SW 1271 (cell line): ENCODE results near the gene RBM10.
A peak's percentile ranks its signal among the peaks of the same experiment; 100 is the strongest.

Source experiments
- DNase-seq, 2 experiments: peaks; one replicate each; lab custom pipeline; 2025; lab: John Stamatoyannopoulos, UW

The RBM10 gene

DNA sequence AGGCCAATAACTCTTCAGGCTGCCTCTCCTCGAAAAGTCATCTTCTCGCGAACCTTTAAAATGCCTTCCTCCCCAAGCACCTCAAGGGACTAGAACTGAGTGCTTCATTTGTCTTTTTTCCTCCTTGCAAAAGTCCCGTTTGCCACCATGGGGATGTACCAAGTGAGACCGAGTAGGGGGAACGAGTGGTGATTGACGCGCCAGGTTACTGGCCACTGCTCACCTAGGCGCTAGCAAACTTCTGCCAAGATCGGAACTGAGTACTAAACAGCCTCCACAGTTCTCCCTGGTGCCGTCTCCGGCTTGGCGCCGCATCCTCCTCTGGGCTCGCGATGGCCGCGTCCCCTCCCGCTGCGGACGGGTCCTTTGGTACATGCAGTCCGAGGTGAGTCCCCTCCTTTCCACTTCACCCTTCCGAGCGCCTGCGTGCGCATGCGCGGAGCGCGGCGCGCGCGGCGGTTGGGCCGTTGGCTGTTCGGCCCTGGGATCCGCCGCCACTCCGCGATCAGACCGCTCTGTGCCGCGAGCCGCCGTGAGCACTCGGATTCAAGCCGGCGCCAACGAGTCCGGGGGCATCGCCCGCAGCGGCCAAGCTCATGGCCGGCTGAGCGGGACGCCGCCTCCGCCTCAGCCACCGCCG, 73.4 kb downstream of the RBM10 start, which contains the start of gene CDK16:
Gene CDK16, plus strand, starts transcription at position 402 of the 640 bp plus-strand sequence. CDS start 4,877 bp downstream, outside the sequence.
- DNase-seq, result peak; percentile 7 to 49

DNA sequence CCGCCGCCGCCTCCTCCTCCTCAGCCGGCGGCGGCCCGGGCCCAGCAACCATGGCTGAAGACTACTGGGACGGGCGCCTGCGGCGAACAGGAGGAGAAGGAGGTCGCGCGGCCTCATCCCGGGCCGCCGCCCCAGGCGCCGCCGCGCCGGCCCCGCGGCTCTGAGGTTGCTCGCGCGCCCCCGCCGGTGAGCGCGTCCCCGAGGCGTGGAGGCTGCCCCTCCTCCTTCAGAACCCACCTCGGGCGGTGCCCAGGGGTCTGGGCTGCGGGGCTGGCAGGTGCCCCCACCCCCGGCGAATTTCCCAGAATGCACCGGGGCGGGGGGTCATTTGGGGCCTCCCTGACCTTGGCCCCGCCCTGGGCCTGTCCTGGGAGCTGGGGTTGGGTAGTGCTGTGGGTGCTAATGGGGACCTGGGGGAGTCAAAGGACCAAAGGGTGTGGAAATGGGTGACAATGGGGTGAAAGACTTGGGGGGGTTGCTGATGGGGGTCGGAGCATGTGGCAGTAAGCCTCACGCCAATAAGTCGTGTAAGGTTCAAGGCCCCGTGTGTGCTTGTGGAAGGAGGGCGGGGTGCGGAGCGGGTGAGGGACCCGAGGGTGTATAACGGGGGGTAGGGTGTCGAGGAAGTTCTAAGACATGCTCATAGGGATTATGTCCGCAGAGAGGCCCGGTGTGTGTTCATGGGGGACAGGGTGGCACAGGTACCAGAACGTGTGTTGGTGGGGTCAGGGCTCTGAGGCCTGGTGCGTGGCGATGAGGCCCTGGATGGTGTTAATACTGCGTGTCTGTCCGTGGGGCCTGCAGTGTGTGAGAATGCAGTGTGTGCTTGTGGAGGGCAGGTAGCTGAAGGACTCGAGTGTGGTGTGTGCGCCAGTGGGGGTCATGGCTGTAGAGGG, 74.1 kb downstream of the RBM10 start:
- DNase-seq, result no peak

DNA sequence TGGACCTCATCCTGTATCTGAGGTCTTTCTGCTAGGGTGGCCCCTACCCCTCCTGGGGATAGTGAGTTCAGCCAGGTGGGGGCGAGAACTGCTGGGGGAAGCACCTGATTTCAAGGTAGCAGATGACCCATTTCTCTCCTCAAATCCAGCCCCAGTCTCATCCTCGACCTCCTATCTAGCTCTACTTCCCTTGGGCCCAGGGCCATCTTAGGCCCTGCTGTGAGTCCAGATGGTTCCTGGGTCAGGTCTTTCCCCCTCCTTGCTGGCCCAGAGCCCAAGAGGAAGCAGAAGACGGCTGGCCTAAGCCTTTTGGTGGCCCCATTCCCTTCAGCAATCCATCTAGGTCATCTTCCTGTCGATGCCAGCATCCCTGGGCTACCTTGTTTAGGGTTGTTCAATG, 76.7 kb downstream of the RBM10 start:
- DNase-seq, result no peak

DNA sequence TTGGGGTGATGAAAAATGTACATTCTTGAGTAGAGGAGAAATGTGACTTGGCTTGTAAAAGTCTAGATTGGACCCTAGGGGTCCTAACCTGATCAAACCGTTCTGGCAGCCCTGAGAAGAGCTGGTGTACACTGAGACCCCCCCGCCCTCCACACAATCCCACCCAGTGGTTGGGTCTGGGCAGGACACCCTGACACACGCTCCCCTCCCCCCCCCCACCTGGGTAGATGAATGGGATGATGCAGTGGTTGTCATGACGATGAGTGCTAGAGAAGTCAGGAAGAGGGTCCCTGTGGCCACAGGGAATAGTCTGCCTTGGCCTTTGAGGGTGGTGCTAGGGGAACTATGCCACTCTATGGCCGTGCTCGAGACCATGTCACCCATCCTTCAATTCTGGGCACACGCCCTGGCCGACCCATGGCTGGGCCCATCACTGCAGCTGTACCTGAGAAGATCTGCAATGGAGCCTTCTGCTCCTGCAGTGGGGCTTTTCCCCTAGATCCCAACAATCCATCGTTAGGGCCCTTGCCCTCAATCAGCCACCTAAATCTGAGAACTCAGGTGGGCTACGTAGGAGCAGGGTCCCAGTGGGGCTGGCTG, 77.8 kb downstream of the RBM10 start:
- no peak for DNase-seq

DNA sequence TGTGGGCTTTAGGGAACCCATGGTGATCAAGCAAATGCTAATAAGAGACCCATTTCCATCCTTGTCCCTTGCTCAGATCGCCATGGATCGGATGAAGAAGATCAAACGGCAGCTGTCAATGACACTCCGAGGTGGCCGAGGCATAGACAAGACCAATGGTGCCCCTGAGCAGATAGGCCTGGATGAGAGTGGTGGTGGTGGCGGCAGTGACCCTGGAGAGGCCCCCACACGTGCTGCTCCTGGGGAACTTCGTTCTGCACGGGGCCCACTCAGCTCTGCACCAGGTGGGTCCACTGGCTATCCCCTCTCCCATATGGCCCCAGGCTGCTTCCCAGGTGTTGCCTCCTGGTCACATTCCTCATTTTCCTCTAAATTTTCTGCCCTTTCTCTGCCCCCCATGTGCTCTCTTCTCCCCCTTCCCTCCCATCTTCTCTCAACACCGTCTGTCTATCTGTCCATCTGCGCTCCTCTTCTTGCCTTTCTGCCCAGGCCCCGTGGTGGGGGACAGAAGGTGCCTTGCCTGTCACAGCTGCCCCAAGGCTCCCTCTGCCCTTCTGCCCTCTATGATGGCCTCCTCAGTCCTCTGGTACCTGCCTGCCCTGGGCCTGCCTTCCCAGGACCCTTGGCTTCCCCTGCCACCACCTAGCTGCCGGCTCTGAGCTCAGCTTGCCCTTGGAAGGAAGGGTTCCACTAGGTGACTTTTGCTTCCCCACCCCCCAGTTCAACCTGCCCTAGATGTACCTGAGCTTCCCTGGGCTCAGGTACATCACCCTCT, 78.6 kb downstream of the RBM10 start:
- no peak for DNase-seq

DNA sequence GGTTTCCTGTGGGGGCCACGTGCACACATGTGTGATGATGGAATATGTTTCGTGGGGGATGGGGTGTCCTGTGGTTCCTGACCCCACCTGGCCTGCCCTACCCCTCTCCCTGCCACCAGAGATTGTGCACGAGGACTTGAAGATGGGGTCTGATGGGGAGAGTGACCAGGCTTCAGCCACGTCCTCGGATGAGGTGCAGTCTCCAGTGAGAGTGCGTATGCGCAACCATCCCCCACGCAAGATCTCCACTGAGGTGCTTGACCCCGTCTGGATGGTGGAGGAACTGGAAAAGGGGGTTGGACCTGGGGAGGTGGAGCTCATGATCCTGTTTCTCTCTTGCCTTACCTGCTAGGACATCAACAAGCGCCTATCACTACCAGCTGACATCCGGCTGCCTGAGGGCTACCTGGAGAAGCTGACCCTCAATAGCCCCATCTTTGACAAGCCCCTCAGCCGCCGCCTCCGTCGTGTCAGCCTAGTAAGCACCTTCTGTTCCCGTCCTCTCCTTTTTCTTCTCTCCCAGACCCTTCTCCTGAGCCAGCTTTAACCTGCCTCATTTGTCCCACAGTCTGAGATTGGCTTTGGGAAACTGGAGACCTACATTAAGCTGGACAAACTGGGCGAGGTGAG, 79.4 kb downstream of the RBM10 start:
- DNase-seq, result no peak

DNA sequence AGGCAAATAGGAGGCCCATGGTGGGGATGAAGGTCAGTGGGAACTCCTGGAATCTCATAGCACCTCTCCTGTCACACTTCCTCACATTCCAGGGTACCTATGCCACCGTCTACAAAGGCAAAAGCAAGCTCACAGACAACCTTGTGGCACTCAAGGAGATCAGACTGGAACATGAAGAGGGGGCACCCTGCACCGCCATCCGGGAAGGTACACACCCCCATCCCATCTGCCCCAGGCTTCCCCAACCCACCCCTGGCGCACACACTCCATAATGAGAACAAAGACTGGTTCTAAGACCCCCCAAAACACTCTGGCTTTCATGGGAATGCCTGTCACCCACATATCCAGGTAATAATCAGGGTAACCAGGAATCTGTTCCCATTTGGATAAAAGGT, 79.9 kb downstream of the RBM10 start:
- DNase-seq, result no peak

DNA sequence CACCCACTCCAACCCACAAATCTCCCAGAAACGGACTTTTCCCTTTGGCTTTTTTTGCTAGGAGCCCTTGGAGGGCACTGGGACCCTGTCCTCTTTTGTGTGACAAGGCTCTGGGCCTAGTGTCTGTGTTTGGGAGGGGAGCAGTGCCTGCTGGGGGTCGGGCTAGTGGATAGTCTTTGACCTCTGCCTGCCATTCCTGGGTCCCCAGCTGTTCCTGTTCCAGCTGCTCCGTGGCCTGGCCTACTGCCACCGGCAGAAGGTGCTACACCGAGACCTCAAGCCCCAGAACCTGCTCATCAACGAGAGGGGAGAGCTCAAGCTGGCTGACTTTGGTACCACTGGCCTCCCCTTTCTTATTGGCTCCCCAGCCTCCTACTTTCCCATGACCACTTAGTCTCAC, 81.0 kb downstream of the RBM10 start:
- no peak for DNase-seq

DNA sequence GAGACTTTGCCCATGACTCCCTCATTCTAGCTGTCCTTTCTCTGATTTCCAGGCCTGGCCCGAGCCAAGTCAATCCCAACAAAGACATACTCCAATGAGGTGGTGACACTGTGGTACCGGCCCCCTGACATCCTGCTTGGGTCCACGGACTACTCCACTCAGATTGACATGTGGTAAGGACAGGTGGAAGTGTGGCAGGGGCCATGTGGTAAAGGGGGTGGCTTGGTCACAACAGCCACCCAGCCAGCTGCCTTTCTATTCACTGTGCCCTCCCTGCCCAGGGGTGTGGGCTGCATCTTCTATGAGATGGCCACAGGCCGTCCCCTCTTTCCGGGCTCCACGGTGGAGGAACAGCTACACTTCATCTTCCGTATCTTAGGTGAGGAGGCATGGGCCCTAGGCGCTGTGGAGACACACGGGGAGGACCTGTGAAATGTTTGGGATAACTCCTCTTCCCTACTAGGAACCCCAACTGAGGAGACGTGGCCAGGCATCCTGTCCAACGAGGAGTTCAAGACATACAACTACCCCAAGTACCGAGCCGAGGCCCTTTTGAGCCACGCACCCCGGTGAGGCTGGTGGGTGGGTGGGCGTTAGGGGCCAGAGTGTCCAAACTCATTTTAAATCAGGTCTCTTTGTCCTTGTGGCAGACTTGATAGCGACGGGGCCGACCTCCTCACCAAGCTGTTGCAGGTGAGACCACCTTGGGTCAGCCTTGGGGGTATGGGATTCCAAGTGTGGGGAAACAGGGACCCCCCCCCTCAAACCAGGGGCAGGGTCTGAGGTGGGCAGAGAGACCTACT, 81.7 kb downstream of the RBM10 start:
- DNase-seq, result no peak

DNA sequence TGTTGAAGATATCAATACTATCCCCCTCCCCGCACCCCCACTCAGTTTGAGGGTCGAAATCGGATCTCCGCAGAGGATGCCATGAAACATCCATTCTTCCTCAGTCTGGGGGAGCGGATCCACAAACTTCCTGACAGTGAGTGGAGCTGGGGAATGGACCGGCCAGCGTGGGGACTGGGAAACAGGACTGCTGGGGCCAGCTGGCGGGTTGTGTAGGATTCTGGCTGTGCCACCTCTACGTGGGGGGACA, 82.2 kb downstream of the RBM10 start:
- DNase-seq, result no peak

DNA sequence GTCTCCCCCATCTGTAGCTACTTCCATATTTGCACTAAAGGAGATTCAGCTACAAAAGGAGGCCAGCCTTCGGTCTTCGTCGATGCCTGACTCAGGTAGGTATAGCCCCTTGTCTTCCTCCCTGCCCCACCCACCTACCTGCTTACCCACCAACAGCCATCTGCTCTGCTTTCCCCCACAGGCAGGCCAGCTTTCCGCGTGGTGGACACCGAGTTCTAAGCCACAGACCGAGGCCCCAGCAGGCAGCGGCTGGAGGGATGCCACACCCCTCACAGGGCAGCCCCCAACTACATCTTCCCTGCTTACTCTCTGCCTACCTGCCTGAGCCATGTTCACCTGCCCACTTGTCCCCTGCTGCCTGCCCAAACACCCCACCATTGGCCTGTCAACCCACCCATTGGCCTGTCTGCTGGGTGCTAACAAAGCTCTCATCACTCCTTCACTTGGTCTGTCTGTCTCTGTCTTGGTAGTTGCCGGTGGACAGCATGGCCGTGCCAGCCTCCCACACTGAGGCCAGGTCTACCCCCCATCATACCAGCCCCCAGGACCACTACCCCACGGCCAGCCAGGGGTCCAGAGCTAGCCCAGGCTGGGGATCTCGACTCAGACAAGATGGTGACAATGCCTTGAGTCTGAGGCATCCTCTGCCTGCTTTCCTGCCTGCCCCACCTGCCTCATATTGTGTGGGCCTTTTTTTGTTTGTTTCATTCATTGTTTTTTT, 83.7 kb downstream of the RBM10 start:
- DNase-seq, result no peak

DNA sequence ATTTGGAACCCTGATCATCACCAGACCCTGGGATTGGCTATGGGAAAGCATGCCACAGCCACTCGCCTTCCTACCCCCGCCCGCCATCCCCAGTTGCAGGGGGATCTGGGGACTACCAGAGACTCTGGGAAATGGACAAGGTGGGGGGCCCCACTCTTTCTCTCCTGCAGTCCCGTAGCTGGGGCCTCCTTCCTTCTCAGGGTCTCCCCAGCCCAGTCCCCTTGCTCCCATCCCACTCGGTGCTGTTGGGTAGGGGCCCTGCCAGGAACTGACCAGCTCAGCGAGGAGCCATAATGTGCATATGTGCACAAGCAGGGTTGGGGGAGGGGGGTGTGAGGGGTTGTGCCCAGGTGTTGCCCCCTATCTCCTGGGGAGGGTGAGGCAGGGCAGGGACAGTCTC, 84.4 kb downstream of the RBM10 start:
- no peak for DNase-seq

DNA sequence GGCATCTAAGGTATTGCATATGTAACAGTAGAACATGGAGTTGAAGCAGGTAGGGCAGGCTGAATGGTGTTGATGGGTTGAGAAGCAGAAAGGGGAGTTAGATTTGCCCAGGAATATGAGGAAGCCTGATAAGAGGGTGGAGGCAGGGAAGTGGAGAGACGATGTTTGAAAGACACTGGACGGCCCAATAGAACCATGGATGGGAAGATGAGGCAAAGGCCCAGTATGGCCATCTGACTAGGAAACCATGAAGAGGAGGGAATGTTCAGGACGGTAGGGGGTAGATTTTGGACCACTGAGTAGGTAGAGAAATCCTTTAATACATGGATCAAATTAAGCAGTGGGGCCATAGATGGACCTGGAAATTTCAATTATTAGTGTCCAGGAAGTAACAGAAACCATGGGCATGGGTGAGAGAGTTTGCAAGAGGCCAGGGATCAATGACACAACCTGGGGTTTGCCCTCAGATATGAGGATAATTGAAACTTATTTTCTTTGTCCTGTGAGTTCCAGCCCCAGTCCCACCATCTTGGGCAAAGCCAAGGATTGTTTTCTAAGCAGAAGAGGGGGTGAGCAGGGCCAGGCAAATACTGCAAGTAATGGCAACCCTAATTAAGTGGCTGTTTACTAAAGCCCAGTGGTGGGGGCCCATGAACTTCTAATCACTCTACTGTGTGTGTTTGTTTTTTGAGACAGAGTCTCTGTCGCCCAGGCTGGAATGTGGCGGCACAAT, 85.3 kb downstream of the RBM10 start:
- DNase-seq, result no peak

DNA sequence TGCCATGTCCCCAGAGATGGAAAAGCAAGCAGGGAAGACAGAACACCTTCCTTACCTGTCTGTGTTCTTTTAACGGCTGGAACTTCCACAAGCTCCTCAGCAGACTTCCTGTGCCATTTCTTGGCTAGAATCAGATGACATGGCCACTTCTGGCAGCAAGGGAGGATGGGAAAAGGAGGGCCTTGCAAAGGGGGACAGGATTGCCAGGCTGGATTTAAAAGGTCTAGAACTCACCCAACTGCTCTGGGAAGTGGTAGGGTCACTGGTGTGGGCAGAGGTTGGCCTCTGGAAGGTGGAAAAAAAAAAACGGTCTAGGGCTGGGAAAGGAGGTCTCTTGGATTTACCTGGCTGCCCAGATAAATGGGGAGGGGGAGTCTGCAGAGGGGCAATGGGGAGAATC, 86.1 kb downstream of the RBM10 start:
- DNase-seq, result no peak

DNA sequence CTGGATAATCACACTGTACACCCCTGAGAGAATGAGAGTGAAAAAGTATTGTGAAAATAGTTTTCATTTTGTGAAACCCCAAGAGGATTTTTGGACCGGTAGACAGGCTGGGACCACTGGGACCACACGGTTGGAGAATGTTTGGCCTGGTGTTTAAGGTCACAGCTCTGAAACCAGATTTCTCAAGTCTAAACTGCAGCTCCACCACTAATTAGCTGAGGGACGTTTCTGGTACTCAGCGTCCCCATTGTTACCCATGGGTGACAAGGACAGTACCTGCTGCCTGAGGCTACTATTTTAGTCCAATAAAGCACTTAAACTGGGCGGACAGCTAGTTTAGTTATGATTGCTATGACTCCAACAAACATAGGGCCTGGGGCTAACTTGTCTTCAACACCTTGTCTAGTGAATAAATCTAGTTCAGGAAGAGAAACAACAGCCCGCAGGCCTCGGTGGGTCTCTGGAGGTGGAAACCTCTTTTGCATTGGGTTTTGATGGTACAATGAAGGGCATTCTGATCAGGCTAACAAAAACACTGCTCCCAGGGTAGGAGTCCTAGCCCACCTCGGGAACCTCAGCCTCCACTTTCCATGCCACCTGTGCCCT, 87.3 kb downstream of the RBM10 start:
- no peak for DNase-seq

DNA sequence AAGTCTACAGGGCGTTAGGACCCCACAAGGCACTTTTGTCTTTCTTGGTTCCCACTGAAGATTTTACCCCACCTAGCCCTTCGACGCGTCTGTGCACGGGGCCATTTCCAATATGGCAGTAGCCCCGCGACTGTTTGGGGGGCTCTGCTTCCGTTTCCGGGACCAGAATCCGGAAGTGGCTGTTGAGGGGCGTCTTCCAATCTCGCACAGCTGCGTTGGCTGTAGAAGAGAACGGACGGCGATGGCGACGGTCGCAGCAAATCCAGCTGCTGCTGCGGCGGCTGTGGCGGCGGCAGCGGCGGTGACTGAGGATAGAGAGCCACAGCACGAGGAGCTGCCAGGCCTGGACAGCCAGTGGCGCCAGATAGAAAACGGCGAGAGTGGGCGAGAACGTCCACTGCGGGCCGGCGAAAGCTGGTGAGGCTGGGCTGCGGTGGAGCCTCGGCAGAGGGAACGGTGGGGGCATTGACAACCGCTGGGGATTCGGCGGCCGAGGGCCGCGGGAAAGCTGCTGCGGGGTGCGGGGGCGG, 87.8 kb downstream of the RBM10 start, which contains the start of gene USP11:
Gene USP11, plus strand, starts transcription at position 207 of the 530 bp plus-strand sequence. Its CDS starts 35 bp downstream, at position 242.
- peak in 1 of 2 experiments; percentile 11 for DNase-seq

DNA sequence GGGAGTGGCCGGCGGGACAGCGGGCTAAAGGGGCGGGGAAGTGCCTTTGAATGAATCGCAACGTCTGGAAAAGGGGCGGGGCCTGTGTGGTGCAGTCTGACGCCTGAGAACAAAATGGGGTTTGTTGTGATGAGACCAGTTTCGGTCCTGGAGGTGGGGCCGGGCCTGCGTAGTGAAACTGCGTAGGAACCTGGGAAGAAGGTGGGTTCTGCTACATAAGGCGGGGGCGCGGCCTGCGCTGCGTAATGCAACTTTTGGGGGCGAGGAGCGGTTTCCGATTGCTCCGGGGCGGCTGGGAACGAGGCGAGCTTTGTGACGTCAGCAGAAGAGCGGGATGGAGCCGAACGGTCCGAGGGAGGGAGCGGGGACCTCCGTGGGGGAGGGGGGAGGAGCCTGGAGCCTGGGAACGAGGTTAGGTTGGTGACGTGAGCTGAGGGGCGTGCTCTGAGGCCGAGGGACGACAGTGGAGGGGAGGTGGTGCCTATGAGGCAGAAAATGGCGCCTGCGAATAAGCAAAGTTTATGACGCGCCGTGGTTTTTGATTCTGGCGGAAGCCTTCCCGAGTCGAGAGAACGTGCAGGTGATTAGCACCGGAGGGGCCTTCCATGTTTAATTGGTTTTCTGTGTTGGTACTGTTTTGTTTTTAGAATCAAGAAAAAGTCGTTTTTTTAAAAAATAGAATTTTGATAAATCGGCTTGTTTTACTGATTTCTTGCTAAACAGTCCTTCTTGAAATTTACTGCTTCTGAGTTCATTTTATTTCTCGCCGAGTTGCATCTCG, 88.5 kb downstream of the RBM10 start:
- peak; percentile 57 to 87 for DNase-seq

DNA sequence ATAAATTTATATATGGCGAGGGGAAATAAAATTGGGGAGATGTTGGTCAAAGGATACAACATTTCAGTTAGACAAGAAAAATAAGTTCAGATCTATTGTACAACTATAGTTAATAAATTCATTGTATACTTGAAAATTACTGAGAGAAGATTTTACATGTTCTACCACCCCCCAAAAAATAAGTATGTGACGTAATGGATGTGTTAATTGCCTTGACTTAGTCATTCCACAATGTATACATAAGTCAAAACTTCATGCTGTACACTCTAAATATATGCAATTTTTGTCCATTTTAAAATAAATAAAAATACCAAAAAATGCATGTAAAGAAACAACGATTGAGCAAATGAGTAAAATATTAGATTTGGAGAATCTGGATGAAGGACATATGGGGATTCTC, 89.6 kb downstream of the RBM10 start:
- DNase-seq, result no peak
